ENCODE data around the gene LCOR. TPM values are rescaled to one million over a fixed set of nuclear protein-coding genes. Genes with fewer than 3 reads are reported as not detected.

The LCOR gene
- total RNA-seq, 4 donors from 2014 or later, result 7.7 to 2,027 (median 132) TPM

DNA sequence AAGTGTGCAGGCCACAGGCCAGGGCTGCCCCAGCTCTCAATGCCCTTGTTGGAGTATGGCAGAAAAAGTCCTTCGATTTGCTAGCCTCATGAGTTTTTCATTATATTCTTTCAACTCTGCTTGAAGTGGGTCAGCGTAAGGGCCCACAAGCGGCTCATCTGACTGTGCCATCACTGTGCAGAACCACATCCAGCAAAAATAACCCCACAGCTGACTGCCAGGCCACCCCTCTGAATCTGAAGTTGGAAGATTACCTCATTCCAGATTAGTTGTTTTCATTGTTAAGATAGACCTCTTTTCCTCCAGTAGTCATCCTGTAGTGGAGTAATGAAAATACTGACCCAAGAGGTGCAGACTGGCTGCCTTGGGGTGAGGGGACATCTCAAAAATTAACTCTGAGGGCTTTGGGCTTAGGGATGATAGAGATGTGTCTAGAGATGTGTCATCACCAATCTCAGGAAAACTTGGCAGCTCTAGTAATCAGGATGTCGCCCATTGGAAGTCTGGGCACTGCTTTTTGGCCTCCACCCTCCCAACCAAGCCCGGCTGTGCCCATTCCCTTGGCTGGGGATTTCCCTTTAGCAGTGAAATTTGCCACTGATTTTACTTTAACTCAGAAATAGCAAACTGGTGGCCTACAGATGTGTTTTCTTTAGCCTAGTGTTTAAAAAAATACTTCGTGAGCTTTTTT lies 164.3 kb downstream of the LCOR start:
- no peak overlapping the region for H3K27ac ChIP-seq
- no peak for TF ChIP-seq POLR2A (IDR thresholded peaks at IDR 0.05)
- TF ChIP-seq, protein P1, sequence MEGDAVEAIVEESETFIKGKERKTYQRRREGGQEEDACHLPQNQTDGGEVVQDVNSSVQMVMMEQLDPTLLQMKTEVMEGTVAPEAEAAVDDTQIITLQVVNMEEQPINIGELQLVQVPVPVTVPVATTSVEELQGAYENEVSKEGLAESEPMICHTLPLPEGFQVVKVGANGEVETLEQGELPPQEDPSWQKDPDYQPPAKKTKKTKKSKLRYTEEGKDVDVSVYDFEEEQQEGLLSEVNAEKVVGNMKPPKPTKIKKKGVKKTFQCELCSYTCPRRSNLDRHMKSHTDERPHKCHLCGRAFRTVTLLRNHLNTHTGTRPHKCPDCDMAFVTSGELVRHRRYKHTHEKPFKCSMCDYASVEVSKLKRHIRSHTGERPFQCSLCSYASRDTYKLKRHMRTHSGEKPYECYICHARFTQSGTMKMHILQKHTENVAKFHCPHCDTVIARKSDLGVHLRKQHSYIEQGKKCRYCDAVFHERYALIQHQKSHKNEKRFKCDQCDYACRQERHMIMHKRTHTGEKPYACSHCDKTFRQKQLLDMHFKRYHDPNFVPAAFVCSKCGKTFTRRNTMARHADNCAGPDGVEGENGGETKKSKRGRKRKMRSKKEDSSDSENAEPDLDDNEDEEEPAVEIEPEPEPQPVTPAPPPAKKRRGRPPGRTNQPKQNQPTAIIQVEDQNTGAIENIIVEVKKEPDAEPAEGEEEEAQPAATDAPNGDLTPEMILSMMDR (IDR thresholded peaks at IDR 0.05), result no peak
- H3K27me3 ChIP-seq, result no peaks in the 10 kb centered on the region
- DNase-seq, result no peak
- no peaks in the 10 kb centered on the region for H3K9me3 ChIP-seq
- intact Hi-C loops (cut with DNase I; ENCODE audit: low total_unique reads), result no loop called here
- no peaks in the 10 kb centered on the region for H3K4me1 ChIP-seq
- H3K4me3 ChIP-seq, result no peak overlapping the region
- no peaks in the 10 kb centered on the region for H3K36me3 ChIP-seq

- intact Hi-C loops (cut with DNase I; ENCODE audit: low total_unique reads), result no loop called here
- Histone ChIP-seq H3K4me3 (no peak overlapping the region), H3K27me3 (no peaks in the 10 kb centered on the region), H3K4me1 (no peaks in the 10 kb centered on the region), H3K36me3 (no peaks in the 10 kb centered on the region), H3K27ac (no peak overlapping the region), H3K9me3 (no peaks in the 10 kb centered on the region)
- DNase-seq, result no peak
- TF ChIP-seq POLR2A (IDR thresholded peaks at IDR 0.05), result no peak
- TF ChIP-seq, protein P1 (IDR thresholded peaks at IDR 0.05), result no peak
Measured at GRCh38 chr10:96998329-96998888, 166.3 kb downstream of the LCOR start.

DNA sequence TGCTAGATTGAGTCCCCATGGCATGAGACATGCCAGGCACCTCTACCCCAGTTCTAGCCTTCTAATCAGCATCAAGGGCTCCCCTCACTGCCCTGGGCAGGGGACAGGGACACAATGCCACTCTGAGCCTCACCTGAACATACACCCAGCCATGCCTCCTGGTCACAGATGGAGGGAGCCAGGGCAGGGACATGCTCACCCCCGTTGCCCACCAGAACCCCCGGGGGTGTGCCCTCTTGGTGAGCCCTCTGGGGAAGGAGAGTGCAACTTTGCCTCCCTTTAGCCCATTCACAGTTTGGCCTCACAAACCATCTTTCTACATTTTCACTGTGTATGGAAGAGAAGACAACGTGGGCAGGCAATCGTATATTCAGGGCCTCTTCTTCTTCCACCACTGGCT lies 167.2 kb downstream of the LCOR start:
- intact Hi-C loops (cut with DNase I; ENCODE audit: low total_unique reads), result no loop called here
- H3K27ac ChIP-seq, result no peak overlapping the region
- no peaks in the 10 kb centered on the region for H3K36me3 ChIP-seq
- no peak overlapping the region for H3K4me3 ChIP-seq
- no peaks in the 10 kb centered on the region for H3K4me1 ChIP-seq
- no peaks in the 10 kb centered on the region for H3K27me3 ChIP-seq
- TF ChIP-seq, protein P1 (IDR thresholded peaks at IDR 0.05), result no peak
- TF ChIP-seq POLR2A (IDR thresholded peaks at IDR 0.05), result no peak
- DNase-seq, result no peak
- no peaks in the 10 kb centered on the region for H3K9me3 ChIP-seq

DNA sequence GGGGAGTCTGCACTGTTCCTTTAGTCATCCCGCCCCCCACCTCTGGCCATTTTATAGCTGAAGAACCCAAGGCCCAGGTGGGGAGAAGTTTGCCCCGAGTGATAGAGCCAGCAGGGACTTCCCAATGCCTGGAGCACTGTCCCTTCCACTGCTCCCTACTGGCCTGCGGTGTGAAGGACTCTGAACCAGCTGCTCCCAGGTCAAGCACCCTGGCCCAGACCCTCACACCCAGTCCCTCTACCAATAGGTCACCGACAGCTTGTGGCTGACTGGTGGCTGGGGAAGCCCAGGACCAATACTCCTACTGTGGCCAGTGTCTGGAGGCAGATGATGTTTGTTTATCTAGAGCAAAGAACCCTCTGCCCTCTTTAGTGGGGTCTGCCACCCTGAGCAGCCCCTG lies 167.9 kb downstream of the LCOR start:
- no peak overlapping the region for H3K27ac ChIP-seq
- no peaks in the 10 kb centered on the region for H3K4me1 ChIP-seq
- intact Hi-C loops (cut with DNase I; ENCODE audit: low total_unique reads), result no loop called here
- no peak overlapping the region for H3K4me3 ChIP-seq
- DNase-seq, result no peak
- no peaks in the 10 kb centered on the region for H3K9me3 ChIP-seq
- H3K27me3 ChIP-seq, result no peaks in the 10 kb centered on the region
- H3K36me3 ChIP-seq, result no peaks in the 10 kb centered on the region
- TF ChIP-seq, protein P1 (IDR thresholded peaks at IDR 0.05), result no peak
- no peak for TF ChIP-seq POLR2A (IDR thresholded peaks at IDR 0.05)

GRCh38 chr10:97000487-97001182 lies 168.5 kb downstream of the LCOR start:
- Histone ChIP-seq H3K4me3 (no peak overlapping the region), H3K36me3 (no peaks in the 10 kb centered on the region), H3K4me1 (no peaks in the 10 kb centered on the region), H3K27ac (no peak overlapping the region), H3K9me3 (no peaks in the 10 kb centered on the region), H3K27me3 (no peaks in the 10 kb centered on the region)
- intact Hi-C loops (cut with DNase I; ENCODE audit: low total_unique reads), result no loop called here
- TF ChIP-seq, protein P1 (IDR thresholded peaks at IDR 0.05), result no peak
- TF ChIP-seq POLR2A (IDR thresholded peaks at IDR 0.05), result no peak
- DNase-seq, result no peak
